ENCODE results near the gene CCR9.

CCR9 gene

DNA sequence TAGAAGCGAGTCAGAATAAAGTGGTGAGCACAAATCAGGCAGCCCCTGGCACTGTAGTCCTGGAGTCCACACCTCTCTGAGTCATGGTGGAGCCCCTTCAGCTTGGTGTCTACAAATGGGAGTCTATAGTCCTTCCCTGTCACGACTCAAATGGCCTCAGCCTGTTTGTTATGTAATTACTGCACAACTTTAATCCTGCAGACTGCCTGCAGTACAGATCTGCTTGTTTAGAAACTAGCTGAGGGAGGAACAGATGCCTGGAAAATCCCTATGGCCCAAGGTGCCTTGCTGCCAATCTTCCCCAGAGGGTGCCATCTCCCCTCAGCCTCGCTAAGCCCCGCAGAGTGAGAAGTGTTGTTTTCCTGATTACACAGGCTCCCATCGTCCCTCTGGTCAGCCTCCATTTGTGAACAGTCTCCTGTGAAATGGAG lies 53.0 kb downstream of the CCR9 start:
- DNase-seq = no peak

DNA sequence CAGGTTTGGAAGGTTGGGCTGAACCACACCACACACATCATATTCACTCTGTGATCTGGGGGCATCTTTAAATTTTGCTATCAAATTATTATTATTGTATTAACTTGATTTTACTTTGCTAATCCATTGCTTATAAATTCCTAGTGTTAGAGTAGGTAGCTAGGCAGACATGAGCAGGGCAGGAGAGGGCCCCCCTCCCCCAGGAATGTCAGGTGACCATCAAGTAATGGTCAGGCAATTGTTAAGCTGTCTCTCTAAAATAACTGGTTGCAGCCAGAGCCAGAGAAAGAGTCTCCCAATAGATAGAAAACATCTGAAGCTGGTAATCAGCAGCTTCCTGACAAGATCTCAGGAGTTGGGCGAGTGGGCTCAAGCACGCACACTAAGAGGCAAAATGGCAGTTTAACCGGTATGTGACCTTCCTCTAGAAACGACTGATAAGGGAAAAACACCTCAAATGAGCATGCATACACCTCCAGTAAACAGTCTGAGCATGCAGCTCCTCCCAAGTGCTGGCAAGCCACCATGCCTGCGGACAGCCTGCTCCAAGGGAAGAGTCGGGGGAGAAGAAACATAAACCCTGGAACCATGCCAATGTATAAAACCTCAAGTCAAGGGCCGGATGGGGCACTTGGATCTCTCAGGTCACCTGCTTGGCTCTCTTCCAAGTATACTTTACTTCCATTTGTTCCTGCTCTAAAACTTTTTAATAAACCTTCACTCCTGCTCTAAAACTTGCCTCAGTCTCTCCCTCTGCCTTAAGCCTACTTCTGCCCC lies 53.8 kb downstream of the CCR9 start:
- DNase-seq = no peak

DNA sequence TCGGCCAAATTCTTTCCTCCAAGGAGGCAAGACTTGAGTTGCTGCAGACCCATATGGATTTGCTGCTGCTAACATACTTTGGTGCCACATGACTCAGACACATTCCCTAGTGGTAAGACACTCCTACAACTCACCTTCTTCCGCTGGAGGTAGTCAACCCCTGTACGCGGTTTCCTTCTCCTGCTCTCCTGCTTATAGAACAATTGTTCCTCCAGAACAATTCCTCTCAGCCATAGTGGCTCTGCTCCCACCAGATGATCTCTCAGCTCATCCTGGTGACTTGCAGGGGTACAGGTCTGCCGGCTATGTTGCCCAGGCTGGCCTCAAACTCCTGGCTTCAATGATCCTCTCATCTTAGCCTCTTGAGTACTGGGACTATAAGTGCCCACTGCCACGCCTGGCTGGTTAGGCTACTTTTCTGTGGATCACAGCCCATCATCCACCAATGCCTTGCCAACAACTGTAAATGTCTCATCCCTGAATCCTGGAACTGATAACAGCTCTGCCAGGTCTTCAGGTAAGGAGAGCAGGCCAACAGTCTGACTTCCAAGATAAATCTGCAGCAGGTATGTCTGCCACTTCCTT lies 54.5 kb downstream of the CCR9 start:
- DNase-seq = no peak

DNA sequence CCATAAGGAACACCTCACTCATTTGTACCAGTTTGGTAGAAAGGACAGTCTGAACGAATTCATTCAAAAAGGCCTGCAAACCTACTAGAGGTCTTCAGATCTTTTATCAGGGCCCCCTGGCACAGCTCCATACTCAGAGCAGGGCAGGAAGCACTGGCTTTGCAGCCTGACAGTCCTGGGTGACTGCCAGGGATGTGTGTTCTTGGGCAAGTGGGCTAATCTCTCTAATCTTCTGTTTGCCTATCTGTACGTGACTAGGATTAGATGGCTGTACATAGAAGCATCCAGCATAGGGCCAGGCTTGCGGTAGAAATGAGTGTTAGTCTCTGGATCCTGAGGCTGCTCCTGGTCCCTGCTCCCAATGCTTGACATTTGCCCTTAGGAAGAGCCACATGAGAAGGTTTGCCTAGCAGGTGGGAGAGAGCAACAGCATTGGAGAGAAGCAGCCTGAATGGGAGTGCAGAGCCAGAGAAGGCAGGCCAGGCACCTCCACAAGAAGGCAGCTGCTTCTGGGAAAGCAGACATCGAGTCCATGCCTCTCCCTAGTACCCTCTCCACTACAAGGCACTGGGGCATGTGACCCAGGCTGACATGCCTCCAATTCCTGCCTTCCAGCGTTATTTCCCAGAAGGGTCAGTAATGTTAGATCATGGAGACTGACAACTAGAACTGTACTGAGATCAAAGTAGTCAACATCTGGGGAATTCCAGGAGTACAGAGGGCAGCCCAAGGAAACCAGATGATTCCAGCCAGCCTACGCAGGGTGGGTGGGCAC lies 55.9 kb downstream of the CCR9 start:
- DNase-seq = no peak

DNA sequence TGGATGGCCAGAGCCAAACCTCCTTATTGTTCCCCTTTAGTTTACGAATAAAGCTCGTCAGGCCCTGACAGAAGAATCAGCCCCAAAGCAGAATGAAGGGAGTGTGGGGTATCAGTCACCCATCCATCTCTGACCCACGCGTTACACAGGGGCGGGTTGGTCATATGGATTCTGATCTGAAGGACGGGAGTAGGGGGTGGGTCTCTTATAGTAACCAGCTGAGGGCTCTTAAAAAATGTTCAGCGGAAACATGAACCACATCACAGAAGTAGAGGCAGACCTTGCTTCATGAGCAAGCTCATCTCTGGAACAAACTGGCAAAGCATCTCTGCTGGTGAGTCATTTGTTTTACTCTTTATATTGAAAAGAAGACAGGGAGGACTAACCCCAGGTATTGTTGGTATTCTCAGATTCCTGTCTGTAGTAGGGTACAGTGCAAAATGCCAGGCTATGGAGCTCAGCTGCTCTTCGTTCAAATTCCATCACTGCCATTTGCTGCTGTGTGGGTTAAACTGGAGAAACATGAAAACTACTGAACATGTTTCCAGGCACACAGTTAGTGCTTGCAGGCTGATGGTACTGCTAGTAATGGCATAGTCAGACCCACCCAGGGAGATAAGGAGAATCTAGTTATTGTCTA lies 57.0 kb downstream of the CCR9 start, which contains the start of gene CXCR6:
CXCR6 (plus strand) TSS at position 258 of the 640 bp plus-strand sequence. CDS start 3,018 bp downstream, outside the sequence.
- DNase-seq = peak; percentile 32 to 40

DNA sequence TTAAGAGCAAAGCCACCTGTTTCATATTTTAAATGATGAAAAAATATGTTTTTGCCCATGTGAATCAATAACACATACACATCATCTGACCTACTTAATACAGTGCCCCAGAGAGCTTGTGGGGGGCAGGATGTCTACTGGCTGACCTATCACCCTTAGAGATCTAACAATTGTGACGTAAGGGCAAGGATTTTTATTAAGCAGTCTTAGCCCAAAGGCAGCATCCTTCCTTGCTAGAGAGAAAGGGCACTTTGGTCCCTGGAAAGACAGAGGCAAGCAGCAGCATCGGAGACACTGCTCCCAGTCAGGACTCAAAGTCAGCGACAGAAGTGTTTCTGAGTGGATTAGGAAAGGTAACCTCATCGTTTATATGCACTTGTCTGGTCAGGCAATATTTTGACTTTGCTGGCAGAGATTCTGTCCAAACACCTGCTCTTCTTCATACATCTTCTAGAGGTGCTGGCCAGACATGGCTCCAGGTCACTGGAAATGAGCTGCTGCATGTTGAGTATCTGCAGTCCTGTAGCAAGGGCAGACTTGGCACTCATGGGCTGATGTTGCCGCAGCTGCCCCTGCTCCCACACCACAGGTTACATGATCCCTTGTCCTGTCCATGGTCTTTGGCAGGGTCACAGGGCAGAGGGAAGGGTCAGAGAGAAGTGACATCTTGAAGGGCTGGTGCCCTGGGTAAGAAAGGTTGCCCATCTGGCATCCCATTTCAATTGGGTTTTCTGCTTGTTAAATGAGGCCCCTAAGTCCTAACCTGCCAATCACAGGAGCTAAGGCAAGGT lies 58.7 kb downstream of the CCR9 start:
- DNase-seq = no peak

DNA sequence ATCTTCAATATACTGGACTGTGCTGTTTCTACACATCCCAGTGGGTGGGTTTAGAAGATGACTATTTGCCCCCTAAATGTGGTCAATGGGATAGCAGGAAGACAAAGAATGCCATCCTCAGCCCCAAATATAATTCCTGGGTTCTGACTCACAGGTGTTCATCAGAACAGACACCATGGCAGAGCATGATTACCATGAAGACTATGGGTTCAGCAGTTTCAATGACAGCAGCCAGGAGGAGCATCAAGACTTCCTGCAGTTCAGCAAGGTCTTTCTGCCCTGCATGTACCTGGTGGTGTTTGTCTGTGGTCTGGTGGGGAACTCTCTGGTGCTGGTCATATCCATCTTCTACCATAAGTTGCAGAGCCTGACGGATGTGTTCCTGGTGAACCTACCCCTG lies 60.0 kb downstream of the CCR9 start:
- DNase-seq = no peak

DNA sequence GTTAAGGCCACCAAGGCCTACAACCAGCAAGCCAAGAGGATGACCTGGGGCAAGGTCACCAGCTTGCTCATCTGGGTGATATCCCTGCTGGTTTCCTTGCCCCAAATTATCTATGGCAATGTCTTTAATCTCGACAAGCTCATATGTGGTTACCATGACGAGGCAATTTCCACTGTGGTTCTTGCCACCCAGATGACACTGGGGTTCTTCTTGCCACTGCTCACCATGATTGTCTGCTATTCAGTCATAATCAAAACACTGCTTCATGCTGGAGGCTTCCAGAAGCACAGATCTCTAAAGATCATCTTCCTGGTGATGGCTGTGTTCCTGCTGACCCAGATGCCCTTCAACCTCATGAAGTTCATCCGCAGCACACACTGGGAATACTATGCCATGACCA lies 60.5 kb downstream of the CCR9 start:
- no peak for DNase-seq

DNA sequence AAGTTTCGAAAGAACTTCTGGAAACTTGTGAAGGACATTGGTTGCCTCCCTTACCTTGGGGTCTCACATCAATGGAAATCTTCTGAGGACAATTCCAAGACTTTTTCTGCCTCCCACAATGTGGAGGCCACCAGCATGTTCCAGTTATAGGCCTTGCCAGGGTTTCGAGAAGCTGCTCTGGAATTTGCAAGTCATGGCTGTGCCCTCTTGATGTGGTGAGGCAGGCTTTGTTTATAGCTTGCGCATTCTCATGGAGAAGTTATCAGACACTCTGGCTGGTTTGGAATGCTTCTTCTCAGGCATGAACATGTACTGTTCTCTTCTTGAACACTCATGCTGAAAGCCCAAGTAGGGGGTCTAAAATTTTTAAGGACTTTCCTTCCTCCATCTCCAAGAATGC lies 61.0 kb downstream of the CCR9 start:
- DNase-seq = no peak

DNA sequence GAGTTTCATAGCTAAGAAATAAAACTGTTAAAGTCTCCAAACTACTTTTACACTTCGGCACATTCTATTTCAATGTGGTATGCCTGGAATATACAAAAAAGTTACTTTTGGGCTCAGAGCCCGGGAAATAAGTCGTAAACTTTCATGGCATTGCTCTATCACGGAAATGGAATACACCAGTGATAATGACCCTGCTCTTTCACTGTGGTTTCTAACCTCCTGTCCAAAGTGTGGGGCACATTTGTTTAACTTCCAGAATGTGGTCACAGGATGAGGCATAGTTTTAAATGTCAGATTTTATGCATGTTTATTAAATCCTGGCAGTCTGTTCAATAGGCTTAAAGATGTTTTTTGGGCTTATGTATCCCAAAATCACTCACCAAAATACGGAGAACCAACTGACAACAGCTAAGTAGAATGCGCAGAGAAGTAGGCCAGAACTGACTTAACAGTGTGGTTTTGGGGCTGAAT lies 62.0 kb downstream of the CCR9 start:
- DNase-seq = no peak

DNA sequence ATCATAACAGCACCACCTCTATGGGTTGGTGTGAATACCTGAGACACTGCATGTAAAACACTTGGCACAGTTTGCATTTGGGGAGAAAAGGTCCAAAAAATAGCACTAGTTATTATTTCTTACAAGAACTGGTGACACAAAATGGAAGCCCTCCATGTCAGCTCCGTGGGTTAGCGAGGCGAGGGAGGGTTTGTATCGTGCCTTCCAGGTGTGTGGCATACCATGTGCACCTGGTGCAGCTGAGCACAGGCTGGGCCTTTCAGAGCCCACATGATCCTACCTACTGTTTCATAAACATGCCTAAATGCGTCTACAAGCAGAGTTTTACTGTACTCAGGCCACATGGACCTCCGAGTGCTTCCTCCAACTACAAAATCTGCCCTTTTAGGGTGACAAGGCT lies 62.5 kb downstream of the CCR9 start:
- DNase-seq = no peak

DNA sequence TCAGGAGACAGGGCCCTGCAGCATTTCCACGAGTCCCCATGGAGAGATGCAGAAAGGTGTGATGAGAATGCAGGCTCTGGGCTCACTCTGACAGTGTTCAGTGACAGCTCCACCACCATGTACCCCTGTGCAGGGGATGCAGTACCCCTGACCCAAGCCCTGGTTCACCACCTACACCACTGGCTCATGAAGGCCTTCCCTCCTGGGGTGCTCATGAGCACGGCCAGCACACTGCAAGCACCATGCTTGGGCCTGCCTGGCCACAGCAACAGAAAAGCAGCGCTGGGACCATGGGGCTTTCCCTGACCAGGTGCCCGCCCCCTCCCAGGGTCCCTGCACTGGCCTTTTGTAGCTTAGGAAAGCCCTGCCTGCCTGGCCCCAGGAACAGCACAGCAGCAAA lies 63.1 kb downstream of the CCR9 start:
- no peak for DNase-seq

DNA sequence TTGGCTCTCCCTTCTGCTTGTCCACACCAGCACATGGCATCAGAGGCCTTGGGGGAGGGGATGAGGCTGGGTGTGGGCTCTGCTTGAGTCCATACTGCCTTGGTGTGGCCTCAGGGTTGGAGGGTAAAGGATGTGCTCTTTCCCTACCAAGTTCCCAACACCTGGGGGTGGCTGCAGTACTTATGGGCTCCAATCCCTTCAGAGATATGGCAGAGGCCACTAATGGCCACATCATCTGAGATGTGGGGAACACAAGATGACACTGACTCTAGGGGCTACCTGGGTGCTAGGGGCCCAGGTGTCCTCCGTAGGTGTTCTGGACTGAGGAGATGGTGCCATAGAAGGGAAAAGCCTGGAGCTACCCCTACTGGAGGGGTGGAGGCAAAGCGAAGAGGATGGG lies 63.8 kb downstream of the CCR9 start:
- DNase-seq = no peak

DNA sequence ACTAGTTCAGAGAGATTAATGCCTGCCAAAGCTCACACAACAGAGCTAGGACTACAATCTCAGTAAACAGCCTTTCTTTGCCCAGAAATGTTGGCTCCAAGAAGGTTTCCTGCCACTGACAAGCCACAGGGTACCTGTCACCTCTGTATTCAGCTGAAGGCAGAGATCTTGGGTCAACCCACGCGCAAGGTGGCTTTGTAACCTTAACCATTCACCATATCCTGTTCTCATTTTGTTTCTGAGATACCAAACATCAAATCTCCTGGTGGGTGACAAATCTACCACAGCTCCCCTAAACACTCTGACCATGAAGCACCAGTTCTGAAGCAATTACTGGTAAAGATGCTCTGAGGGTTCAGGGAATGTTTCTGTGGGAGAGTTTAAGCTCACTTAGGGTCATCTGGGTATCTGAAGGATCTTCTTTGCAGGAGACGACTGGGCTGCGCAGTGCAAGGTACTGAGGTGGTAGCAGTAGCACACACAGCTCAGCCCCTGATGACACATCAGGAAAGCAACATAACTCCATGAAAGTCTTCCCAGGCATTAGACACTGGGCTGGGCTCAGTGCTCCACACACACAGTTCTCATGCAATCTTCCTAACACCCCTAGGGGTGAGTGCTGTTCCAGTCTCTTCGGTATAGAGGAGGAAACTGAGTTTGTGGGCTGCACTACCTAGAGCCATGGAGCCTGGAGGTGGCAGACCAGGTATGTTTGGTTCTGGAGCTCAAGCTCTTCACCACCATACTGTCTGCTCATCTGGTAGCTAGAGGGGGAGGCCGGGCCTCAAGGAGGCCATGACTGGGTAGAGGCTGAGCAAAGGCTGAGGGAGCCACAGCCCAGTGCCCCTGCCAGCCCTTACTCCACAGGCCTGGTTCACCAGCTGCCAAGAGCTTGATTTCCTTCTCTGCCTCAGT lies 64.6 kb downstream of the CCR9 start:
- peak; percentile 32 to 47 for DNase-seq

DNA sequence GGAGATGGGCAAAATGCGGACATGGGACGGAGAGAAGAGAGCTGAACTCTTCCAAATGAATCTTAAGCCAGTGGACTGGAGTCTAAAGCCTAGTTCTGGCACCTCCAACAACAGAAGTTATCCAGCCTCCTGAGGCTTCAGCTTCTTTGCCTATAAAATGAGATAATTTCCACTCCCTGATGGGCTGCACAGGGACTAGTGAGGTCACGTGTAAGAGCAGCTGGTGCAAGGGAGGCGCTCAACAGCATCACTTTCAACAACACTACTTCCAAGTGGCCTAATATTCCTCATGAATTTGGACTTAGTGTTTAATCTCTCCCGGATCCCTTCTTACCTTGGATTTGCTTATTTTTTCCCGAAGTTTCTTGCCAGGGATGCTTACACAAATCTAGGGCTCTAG lies 65.6 kb downstream of the CCR9 start:
- no peak for DNase-seq

DNA sequence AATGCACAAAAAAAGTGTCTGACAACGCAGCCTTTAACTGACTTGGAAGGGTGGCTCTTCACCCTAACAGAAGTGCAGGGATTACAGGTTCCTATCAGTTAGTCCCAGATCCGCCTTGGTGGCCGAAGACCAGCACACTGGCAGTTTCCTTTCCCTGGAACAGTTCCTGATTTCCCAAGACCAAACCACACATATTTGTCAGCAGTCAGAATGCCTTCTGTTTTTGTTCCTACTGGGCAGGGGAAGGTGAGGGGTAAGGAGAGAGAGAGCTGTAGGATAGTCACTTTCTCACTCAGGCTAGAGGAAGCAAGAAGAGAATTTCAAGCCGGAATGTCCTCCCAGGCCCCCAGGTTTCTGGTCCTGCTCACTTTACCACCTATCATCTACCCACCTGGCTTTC lies 66.1 kb downstream of the CCR9 start:
- no peak for DNase-seq

Measured in activated CD4-positive, alpha-beta T cell treated with anti-CD3 and anti-CD28 coated beads, Interleukin-2, amount 50 U/mL, for 4 hours (primary cell).